HG03108 (cell line): ENCODE measurements around the gene SLC10A1.
"Not testable (repeated sequence)": the region's sequence is repeated elsewhere in the genome, so short reads cannot be mapped to it uniquely, and the experiment has no call there.

Experiments used
- ATAC-seq: cut with Tn5 transposase; IDR thresholded peaks from one replicate; pipeline ENCODE4 v1.9.1; 2021; ENCODE audit warnings: moderate library complexity; ENCODE audit not compliant: unreplicated experiment

SLC10A1 gene

DNA sequence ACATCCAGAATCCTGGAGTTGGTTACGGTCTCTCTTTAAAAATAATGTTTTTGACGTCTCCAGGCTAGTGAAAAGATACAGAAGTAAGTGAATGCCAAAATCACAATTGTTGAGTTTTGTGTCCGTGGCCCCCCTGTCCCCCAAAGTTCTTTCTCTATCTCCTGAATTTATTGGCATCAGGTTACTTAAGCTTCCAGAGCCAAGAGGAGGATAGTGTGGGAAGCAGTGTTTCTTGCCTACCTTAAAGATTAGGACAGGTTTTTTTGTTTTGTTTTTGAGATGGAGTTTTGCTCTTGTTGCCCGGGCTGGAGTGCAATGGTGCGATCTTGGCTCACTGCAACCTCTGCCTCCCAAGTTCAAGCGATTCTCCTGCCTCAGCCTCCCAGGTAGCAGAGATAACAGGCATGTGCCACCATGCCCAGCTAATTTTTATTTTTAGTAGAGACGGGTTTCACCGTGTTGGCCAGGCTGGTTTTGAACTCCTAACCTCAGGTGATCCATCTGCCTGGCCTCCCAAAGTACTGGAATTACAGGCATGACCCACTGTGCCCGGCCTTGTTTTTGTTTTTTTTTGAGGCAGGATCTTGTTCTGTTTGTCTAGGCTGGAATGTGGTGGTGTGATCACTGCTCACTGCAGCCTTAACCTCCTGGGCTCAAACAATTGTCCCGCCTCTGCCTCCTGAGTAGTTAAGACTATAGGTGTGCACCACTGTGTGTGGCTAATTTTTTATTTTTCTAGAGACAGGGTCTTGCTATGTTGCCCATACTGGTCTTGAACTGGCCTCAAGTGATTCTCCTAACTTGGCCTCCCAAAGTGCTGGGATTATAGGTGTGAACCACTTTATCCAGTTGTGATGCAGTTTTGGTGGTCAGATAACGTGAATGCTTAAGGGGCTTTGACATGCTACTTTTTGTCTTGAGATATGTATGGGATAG is 24.7 kb downstream of the SLC10A1 start:
- no peak for ATAC-seq

DNA sequence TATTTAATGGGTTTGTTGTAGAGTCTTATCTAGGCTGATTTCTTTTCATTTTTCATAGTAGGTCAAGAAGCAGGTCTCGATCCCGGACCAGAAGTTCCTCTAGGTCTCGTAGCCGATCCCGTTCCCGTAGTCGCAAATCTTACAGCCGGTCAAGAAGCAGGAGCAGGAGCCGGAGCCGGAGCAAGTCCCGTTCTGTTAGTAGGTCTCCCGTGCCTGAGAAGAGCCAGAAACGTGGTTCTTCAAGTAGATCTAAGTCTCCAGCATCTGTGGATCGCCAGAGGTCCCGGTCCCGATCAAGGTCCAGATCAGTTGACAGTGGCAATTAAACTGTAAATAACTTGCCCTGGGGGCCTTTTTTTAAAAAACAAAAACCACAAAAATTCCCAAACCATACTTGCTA is 25.9 kb downstream of the SLC10A1 start:
- no peak for ATAC-seq

DNA sequence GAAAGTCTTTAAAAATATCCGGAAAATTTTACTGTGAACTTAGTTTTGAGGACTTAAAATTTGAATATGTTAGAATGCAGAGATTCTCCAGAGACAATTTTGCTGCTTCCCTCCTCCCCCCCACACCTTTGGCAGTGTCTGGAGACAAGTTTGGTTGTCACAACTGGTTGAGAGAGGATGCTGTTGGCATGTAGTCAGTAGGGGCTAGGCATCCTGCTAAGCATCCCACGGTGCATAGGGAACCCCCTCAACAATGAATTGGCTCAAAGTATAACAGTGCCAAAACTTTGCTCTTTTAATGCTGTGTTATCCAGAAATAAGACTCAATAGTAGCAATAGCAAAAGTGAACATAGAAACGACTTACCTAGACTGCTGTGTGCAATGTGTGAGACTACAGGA is 26.5 kb downstream of the SLC10A1 start:
- no peak for ATAC-seq

DNA sequence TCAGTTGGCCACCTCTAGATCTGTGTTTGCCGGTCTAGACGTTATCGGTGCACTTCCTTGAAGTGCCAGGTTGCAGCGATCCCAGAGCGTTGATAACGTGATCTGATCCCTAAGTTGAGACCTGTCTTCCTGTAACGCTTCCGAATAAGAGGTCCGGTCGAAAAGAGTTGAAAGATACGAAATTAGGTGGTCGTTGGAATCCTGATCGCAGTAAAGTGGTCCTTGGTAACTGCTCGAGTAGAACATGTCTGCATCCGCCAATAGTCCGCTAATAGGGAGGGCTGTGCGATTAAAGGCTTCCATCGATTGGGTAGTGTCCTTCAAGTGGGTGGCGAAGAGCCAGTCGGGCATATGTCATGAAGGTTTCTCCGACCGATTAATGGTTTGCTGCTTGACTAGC is 27.4 kb downstream of the SLC10A1 start:
- ATAC-seq = no peak

DNA sequence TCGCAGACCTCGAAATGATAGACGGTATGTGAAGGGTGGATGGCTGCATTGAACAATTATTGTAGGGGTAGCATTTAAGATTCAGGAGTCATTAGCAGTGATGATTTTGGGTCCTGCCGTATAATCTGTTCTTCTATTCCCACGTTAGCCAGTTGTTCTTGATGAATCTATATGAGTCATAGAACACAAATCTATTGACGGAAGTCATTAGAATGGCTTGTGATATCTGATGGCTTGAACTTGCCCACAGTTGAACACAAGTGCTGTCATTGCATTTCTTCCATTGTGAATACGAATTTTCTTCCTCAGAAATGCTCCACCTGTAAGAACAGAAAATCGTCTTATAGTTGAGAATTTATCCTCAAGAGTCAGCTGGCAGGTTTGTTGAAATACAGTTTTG is 28.2 kb downstream of the SLC10A1 start:
- no peak for ATAC-seq

DNA sequence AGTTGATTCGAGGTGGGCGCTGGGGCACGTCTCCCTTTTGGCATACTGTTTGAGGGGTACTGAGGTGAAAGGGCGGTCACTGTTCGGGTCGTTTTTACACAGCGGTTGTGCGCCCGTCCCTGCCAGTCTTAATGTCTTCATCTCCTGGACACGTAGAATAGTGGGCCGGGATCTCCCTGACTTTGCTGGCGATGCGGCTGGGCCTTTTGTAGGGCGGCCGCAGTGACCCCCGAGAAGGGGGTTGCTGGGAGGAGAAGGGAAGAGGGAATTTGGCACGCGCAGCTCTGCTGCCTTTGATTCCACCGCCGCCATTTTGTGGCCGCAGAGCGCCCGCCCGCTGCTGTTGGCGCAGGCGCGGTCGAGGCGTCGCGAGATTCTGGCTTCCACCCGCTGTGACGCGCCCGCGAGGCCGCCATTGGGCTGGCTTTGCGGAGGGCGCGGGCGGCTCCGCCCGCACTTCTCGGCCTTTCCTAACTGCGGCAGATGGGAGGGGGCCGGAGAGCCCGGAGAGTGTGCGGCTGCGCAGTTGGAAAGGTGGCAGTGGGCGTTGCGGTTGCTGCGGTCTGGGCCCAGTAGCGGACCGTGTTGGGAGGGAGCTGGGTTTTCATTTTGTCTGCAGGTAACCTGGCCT is 29.6 kb downstream of the SLC10A1 start:
- peak; percentile 67 for ATAC-seq

DNA sequence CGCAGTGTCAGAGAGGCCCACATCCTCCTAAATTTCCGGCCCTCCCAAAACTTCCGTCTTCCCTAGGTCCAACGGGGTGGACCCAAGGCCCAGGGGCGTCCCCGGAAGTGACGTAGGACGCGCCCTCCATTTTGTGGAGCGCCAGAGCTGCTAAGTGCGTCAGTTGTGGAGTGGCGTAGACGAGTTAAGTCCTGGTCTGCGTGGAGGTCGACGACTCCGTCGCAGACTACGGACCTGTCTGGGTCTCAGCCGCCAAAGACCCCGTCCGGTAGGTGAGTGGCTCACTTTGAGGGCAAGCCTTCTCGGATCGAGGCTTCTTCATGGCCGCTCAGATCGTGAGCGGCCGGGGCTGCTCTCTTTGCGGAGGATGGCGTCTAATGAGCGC is 30.1 kb downstream of the SLC10A1 start, which contains the start of gene SRSF5:
SRSF5 (plus strand) TSS at position 159 of the 385 bp plus-strand sequence. CDS start 1,015 bp downstream, outside the sequence.
- peak; percentile 83 for ATAC-seq

DNA sequence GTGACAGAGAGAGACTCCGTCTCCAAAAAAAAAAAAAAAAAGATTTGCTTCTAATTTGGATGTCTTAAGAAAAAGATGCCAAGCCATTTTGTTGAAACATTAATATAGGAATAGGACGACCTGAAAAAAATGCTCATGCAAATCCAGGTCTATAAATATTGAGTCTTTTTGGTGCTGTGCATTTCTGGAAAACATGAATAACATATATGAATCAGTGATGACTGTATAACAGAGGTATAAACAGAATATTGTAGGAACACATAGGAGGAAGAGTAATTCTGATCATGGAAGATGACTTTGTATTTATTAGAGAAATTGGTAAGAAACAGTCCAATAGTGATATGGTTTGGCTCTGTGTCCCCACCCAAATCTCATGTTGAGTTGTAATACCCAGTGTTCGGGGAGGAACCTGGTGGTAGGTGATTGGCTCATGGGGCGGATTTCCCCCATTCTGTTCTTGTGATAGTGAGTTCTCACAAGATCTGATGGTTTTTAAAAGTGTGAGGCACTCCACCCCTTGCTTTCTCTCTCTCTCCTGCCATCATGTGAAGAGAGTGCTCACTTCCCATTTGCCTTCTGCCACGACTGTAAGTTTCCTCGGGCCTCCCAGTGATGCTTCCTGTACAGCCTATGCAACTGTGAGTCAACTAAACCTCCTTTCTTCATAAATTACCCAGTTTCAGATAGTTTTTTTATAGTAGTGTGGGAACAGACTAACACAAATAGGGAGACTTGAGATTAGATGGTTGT is 33.1 kb downstream of the SLC10A1 start:
- ATAC-seq = no peak

DNA sequence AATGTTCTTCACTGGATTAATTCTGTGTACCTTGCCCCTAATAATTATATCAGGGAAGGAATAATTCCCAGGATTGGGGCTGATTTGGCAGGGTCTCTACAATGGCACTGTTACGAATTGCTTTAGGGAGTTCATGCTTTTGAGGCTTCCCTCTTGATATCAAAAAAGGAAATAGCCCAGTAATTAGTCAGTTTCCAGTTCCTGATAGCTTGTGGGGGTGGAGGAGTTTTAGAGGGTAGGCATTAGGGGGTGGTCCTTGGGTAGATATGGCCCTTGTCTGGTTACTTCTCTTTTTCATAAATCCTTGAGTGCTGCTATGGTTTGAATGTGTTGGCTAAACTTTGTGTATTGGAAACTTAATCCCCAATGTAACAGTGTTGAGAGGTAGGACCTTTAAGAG is 36.2 kb downstream of the SLC10A1 start:
- ATAC-seq = no peak

DNA sequence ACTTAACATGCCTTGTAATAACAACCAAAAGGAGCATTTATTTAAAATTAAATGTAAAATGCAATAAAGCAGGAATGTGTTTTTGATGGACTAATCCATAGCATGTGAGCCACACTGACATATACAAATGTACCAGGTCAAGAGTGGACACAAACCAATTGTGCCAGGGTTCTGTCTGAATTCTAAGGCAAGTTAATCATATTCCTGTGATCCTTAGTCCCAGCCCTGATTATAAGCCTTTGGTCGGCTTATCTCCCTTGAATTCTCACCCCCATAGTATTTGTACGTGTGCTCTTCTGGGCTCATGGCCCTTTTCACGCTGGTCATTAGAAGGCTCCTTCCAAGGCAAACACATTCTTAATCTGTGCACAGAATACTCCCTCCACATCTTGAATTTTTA is 40.7 kb downstream of the SLC10A1 start:
- no peak for ATAC-seq

DNA sequence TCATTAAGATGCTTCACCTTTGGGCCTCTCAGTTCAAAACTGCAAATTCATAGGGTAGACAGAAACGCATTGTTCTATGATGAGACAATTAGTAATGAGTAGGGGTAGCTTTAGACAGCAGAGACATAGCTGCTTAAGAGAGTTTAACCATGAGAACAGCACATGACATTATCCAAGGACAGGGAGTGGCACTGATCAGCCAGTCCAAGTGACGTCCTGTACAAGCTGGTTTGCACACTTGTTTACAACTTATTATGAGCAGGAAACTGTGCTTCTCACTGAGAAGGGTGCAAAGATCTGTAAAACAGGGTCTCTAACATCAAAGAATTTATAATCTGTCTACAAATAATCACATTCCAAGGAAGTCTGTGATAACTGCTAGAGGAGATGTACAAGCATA is 41.3 kb downstream of the SLC10A1 start:
- ATAC-seq = no peak

DNA sequence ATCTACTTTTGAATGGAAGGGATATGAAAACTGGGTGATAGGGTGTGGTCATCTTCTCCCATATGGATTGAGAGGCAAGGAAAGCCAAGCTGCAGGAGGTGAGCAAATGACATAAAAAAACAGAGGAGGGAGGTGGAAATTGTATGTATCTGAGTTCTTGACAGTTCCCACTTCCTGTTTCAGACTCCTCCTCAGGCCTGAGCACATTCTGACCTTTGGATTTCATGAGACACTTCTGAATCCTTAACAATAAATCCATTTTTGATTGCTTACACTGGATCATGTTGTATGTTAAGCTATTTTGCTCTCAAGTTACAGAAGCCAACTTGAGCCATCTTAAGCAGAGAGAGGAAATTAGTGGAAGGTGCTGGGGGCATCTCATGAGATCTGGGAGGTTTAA is 41.7 kb downstream of the SLC10A1 start:
- no peak for ATAC-seq

DNA sequence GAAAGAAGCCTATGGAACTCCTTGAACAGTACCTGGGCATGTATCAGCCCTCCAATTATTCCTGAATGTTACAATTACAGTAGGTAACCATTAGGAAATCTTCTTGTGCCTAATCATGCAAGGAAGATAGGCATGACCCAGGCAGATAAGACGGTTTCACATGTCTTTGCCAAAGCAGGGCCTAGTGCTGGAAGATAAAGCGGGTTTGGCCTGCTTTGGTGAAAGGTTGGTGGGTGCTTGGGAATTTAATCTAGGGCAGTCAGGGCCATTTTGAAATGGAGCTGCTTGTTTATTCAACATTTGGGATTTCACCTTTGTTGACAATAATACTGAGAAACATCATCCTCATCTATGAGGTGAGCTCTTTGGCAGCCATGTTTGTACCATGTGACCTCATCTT is 42.6 kb downstream of the SLC10A1 start:
- ATAC-seq = no peak

DNA sequence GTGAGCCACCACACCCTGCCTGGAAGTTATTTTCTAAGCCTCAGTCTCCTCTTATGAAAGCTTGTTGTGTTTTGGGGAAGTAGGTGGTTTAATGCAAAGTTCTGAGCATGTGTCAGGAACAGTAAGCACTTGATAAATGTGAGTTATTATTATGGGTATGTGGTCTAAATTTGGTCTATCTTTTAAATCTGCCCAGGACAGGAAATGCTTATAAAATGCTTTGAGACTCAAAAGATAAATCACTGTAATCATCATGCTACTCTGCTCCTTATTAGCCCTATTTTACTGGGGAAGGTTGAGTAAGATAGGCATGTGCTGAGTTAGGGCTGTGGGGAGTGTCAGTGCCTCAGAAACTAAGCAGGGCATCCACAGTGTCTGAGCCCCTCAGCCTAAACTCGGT is 43.2 kb downstream of the SLC10A1 start:
- no peak for ATAC-seq

DNA sequence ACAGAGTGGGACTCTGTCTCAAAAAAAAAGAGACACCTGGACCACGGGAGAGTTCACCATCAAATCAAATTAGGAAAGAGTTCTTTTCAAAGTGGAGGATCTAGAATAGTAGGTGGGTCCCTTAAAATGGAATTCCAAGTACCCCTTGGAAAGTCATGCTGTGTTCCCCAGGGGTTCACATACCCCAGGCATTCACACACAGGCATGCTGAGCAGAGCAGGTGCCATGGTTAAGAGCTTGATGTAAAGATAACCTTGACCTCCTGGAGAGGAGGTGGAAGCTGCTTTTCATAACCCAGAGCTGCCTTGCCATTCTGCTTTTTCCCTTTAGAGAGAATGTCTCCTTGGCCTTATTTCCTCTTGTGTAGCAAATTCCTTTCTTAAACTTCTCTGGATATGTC is 44.3 kb downstream of the SLC10A1 start:
- ATAC-seq = no peak

DNA sequence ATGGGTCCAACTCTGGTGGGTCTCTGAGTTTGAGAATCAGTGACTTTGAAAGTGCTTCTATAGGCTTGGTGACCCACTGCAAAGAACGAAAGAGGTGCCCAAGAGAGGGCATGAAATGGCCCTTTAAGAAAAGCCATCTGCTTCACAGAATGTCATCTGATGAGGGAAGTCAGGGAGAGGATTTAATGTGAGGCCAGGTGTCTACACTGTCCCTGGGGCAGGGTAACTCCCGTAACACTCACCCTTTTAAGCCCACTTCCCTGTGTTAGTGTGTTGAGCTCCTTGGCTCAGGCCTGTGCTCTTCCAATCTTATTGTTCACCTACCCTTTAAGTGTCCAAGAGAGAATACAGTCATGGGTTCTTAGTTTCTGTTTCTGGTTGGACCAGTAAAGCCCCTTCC is 46.5 kb downstream of the SLC10A1 start:
- ATAC-seq = no peak

DNA sequence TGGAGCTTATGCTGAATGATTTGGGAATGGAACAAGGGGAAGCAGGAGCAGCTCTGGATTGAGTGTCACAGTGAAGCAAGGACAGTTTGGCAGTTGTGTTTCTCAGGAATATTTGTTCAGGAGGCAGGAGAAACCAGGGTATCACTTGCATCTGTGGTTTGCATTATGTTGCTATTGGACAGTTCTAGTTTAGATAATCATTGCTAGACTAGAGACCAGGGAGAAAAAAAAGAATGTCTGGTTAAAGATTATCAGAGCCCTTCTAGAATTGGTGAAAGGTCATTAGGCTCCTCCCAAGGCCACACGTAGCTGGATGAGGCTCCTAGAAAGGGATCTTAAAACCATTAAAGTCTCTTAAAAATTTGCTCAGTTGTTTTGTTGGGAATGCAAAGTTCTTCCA is 47.1 kb downstream of the SLC10A1 start:
- no peak for ATAC-seq

DNA sequence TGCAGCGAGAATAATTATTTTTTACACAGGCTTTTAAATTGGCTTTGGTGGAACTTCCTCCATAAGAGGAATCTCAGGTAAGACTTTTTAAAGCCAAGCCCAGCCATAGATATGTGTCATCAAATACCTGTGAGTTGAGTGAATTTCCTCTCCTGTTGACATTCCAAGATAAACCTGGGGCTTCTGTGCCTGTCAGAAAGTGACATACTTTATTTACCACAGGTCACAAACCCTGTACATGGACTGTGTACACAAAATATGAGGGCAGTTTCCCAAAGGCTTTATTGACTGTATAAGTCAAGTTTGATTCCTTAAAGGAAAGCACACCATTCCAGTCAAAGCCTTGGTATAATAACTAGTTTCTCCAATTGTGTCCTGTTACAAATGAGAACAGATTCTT is 56.0 kb downstream of the SLC10A1 start:
- ATAC-seq = no peak

DNA sequence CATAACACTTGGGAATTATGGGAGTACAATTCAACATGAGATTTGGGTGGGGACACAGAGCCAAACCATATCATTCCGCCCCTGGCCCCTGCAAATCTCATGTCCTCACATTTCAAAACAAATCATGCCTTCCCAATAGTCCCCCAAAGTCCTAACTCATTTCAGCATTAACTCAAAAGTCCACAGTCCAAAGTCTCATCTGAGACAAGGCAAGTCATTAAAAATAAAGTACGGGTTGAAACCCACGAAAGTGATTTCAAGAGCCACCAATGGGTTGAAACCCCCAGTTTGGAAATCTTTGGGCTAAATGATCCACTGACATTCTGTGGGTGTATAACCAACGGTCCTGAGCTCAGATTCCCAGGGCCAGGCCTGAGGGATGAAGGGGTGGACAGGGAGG is 60.6 kb downstream of the SLC10A1 start:
- ATAC-seq = not testable (repeated sequence)

DNA sequence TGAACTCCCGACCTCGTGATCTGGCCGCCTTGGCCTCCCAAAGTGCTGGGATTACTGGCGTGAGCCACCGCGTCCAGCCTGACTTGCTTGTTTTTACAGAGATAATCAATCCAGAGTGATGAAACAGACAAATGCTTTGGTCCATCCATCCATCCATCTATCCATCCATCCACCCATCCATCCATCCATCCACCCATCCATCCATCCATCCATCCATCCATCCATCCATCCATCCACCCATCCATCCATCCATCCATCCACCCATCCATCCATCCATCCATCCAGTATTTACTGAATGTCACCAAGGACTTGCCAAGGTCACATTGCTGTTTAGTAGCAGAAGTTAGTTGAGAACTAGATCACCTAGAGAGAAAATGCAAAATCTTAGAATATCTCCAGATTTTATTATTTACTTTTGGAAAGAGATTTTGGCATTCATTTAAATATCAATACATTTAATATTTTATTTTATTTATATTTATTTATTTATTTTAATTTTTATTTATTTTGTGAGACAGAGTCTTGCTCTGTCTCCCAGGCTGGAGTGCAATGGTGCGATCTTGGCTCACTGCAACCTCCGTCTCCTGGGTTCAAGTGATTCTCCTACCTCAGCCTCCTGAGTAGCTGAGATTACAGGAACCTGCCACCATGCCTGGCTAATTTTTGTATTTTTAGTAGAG is 65.0 kb downstream of the SLC10A1 start:
- ATAC-seq = not testable (repeated sequence)

DNA sequence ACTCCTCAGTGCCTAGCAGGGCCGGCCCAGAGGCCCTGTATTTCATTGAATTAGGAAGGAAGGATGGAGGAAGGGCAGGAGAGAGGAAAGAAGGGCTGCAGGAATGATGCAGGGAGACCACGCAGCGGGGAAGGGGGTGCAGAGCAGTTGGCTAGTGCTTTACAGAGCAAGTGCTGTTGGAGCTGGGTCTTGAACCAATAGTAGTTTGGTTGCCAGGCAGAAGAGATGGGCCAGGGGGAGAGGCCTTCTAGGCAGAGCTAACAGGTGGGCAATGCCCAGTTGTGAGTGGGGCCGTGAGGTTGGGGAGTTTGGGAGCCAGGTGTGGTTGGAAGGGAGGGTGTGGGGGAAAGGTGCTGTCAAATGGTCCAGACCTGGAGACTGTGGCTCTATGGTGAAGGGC is 69.2 kb downstream of the SLC10A1 start:
- ATAC-seq = no peak
